Activated CD4-positive, alpha-beta T cell treated with anti-CD3 and anti-CD28 coated beads, Interleukin-2, amount 10 ng/mL, durations not matched to agents 7 days and 5 days (primary cell): Measurements from ENCODE around the gene BORCS6. TPM values are rescaled to one million over a fixed set of nuclear protein-coding genes. Genes with fewer than 3 reads are reported as not detected.

ENCODE experiments used
- CTCF ChIA-PET: fragments of 350-600 bp; sonication (Branson Sonifier 250); formaldehyde crosslinking; loops from one replicate; lab custom pipeline; 2021; ENCODE audit warnings: antibody characterized with exemption; lab: Charles Lee
- POLR2A ChIA-PET: fragments of 350-600 bp; sonication (Branson Sonifier 250); formaldehyde crosslinking; loops from one replicate; lab custom pipeline; 2021; ENCODE audit warnings: antibody characterized with exemption; lab: Charles Lee
- DNase-seq: peaks from one replicate; pipeline ENCODE4 v3.0.0-alpha.2; 2020
- H3K27ac Mint-ChIP-seq: one replicate; pipeline ENCODE4 v1.8.0; 2021; ENCODE audit warnings: mild to moderate bottlenecking, moderate library complexity, mixed read lengths
- H3K27me3 Mint-ChIP-seq: one replicate; pipeline ENCODE4 v1.8.0; 2021; ENCODE audit warnings: mixed read lengths
- H3K36me3 Mint-ChIP-seq: one replicate; pipeline ENCODE4 v1.8.0; 2021; ENCODE audit warnings: low read depth, mixed read lengths
- H3K4me1 Mint-ChIP-seq: one replicate; pipeline ENCODE4 v1.8.0; 2021; ENCODE audit warnings: mixed read lengths
- H3K4me3 Mint-ChIP-seq: one replicate; pipeline ENCODE4 v1.8.0; 2021; ENCODE audit warnings: mild to moderate bottlenecking, moderate library complexity, mixed read lengths
- H3K9me3 Mint-ChIP-seq: one replicate; pipeline ENCODE4 v1.8.0; 2021; ENCODE audit warnings: mixed read lengths
- total RNA-seq, 2 experiments: library from RNA; stranded (reverse); gene quantifications; one replicate each; pipeline ENCODE4 v1.2.3, GENCODE V29; 2021

Gene BORCS6
- total RNA-seq, 2 experiments from 2014 or later = 12.2 to 12.9 TPM

- ChIA-PET CTCF (interaction anchor here (1.4 to 6.7 kb wide), 3 partner anchors 10 to 72 kb away, joined by 4 to 54 read pairs (median 4); no protein-coding TSS in a partner anchor), POLR2A (no interaction called here)
- Mint-ChIP-seq H3K9me3 (no peaks in the 10 kb centered on the region), H3K4me1 (peaks cover 27% of the 10 kb centered on the region), H3K27ac (peak overlapping the region; percentile 57), H3K27me3 (no peaks in the 10 kb centered on the region), H3K4me3 (no peak overlapping the region), H3K36me3 (peaks cover 26% of the 10 kb centered on the region)
- no peak for DNase-seq
Observed at GRCh38 chr17:8149419-8150193, 40.4 kb downstream of the BORCS6 start.

DNA sequence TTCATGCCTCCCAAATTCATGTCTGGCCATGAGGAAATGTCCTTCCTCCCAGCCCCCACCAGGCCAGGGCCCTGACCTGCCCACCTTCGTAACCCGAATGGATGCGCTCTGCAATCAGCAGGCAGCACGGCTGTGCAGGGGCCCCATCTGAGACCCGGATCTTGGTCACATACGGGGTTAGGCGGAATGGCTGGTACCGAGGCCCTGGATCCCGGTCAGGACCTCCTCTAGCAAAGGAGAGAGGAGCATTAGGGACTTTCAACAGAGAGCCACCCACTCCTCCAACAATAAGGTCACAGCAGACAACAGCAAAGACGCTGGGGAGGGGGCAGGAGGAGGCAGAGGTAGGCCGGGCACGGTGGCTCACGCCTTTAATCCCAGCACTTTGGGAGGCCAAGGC lies 41.4 kb downstream of the BORCS6 start:
- H3K4me3 Mint-ChIP-seq = no peak overlapping the region
- POLR2A ChIA-PET = no interaction called here
- DNase-seq = no peak
- peaks cover 31% of the 10 kb centered on the region for H3K36me3 Mint-ChIP-seq
- no peaks in the 10 kb centered on the region for H3K9me3 Mint-ChIP-seq
- peaks cover 26% of the 10 kb centered on the region for H3K4me1 Mint-ChIP-seq
- no peaks in the 10 kb centered on the region for H3K27me3 Mint-ChIP-seq
- CTCF ChIA-PET = interaction anchor here (0.8 to 6.7 kb wide), 3 partner anchors 9 to 21 kb away, joined by 3 to 54 read pairs (median 3); no protein-coding TSS in a partner anchor
- no peak overlapping the region for H3K27ac Mint-ChIP-seq

GRCh38 chr17:8147805-8148404 lies 42.1 kb downstream of the BORCS6 start:
- Mint-ChIP-seq H3K4me1 (peaks cover 19% of the 10 kb centered on the region), H3K9me3 (no peaks in the 10 kb centered on the region), H3K27me3 (no peaks in the 10 kb centered on the region), H3K36me3 (peaks cover 31% of the 10 kb centered on the region), H3K27ac (no peak overlapping the region), H3K4me3 (no peak overlapping the region)
- no peak for DNase-seq
- CTCF ChIA-PET = interaction anchor here (0.8 to 6.7 kb wide), 5 partner anchors 8 to 136 kb away, joined by 3 to 54 read pairs (median 4); no protein-coding TSS in a partner anchor
- POLR2A ChIA-PET = no interaction called here

- no peak overlapping the region for H3K27ac Mint-ChIP-seq
- no peaks in the 10 kb centered on the region for H3K27me3 Mint-ChIP-seq
- no peak for DNase-seq
- peaks cover 13% of the 10 kb centered on the region for H3K4me1 Mint-ChIP-seq
- H3K4me3 Mint-ChIP-seq = no peak overlapping the region
- ChIA-PET POLR2A (no interaction called here), CTCF (interaction anchor here (1.0 to 6.7 kb wide), 3 partner anchors 8 to 136 kb away, joined by 4 to 54 read pairs (median 9); no protein-coding TSS in a partner anchor)
- no peaks in the 10 kb centered on the region for H3K9me3 Mint-ChIP-seq
- peaks cover 31% of the 10 kb centered on the region for H3K36me3 Mint-ChIP-seq
Observed at GRCh38 chr17:8147141-8147804, 42.7 kb downstream of the BORCS6 start.

DNA sequence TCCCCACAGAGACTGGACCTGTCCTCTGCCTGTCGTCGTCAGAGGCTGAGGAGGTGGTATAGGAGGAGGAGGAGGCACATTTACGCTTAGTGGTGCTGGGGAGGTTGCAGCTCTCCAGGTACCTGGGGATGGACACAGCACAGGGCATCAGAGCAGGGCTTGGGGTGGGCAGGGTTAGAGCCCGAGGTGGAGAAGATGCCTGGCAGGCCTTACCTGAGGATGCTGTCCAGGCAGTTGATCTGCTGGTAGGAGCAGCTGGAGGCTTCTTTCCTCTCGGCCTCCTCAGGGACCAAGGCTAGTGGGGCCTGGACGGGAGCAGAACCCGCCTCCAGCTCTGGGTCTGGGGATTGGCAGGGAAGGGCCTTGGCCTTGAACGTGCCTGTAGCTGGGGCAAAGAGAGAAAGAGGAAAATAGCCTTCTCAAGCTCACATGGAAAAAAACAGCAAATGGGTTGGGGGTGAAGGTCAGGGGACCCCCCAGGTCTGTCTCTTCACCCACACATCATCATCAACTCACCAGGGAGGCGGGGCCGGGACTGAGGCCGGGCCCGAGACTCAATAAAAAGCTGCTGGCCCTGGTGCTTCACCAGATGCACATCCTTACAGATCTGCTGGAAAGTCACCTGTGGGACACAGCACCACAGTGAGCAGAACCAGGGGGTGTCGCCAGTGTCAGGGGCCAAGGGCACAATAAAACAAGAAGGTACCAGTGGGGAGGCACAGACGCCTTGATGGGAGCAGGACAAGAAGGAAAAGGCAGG lies 43.4 kb downstream of the BORCS6 start:
- POLR2A ChIA-PET = no interaction called here
- H3K27ac Mint-ChIP-seq = no peak overlapping the region
- no peak overlapping the region for H3K4me3 Mint-ChIP-seq
- peaks cover 36% of the 10 kb centered on the region for H3K36me3 Mint-ChIP-seq
- peaks cover 9% of the 10 kb centered on the region for H3K4me1 Mint-ChIP-seq
- DNase-seq = no peak
- CTCF ChIA-PET = interaction anchor here (1.0 to 6.7 kb wide), 4 partner anchors 7 to 137 kb away, joined by 4 to 54 read pairs (median 7); no protein-coding TSS in a partner anchor
- no peaks in the 10 kb centered on the region for H3K9me3 Mint-ChIP-seq
- no peaks in the 10 kb centered on the region for H3K27me3 Mint-ChIP-seq

DNA sequence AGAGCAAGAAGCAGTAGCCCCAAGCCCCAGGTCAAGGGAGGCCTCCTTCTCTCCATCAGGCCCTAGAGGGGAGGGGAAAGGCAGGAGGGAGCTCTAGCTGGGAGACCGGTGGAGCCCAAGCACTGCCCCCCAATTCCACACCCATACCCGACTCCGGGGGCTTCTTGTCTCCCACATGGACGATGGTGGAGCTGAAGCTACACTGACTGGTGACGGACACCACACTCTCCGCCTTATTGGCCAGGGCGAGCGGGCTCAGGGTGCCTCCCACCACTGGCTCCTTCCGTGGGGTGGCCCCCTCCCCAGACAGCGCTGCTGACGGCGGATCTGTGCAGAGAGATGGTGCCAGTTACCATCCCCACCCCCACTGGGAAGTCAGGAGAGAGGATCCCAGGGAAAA lies 44.2 kb downstream of the BORCS6 start:
- DNase-seq = no peak
- H3K4me3 Mint-ChIP-seq = no peak overlapping the region
- peaks cover 6% of the 10 kb centered on the region for H3K4me1 Mint-ChIP-seq
- ChIA-PET POLR2A (no interaction called here), CTCF (interaction anchor here (1.1 to 2.2 kb wide), 3 partner anchors 10 to 24 kb away, joined by 3 to 9 read pairs (median 5); no protein-coding TSS in a partner anchor)
- H3K36me3 Mint-ChIP-seq = peaks cover 42% of the 10 kb centered on the region
- peak overlapping the region; percentile 25 for H3K27ac Mint-ChIP-seq
- no peaks in the 10 kb centered on the region for H3K27me3 Mint-ChIP-seq
- no peaks in the 10 kb centered on the region for H3K9me3 Mint-ChIP-seq

- DNase-seq = no peak
- no peak overlapping the region for H3K27ac Mint-ChIP-seq
- CTCF ChIA-PET = interaction anchor here (1.1 to 1.6 kb wide), 3 partner anchors 14 to 26 kb away, joined by 3 to 5 read pairs (median 3); partner anchors contain the start of gene ALOXE3
Observed at GRCh38 chr17:8144401-8145231, 45.4 kb downstream of the BORCS6 start.

DNA sequence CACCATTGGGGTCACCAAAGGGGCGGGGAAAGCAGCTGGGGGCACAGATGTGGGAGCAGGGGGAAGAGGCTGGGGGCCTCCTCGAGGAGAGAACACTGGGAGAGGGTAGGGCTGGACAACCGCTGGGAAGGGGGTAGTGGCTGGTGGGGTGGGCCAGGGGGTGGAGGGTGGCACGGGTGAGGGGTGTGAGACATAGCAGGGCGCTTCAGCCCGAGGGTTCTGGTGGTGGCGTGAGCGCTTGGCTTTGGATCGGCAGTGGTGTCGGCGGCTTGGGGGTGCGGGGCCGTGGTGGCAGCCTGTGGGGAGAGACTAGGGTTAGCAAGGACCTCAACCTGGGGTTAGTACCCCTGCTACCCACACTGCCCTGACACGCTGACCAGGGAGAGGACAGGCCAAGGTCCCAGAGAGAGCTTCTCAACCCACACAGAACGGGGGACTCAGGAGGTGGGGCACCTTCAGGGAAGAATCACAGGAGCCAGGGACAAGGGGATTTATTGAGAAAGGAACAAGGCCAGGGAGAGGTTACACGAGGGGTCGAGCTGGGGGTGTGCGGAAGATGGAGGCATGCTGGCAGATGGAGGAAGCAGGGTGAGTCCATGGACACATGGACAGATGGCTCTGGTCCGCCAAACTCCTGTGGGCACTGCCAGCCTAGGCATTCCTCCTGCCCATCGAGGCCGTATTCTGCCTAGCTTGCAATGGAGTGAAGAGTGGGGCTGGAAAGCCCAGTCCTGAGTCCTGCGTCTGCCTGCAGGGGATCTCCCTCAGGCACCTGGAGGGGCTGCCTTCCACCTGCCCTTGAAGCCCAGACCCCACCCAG lies 46.2 kb downstream of the BORCS6 start:
- Mint-ChIP-seq H3K9me3 (no peaks in the 10 kb centered on the region), H3K4me3 (no peak overlapping the region), H3K4me1 (no peaks in the 10 kb centered on the region), H3K27me3 (no peaks in the 10 kb centered on the region), H3K27ac (no peak overlapping the region), H3K36me3 (peaks cover 42% of the 10 kb centered on the region)
- ChIA-PET POLR2A (no interaction called here), CTCF (interaction anchor here (1.1 to 1.6 kb wide), 2 partner anchors 15 to 25 kb away, joined by 3 read pairs; partner anchors contain the start of gene ALOXE3)
- no peak for DNase-seq

More at GRCh38 chr17:8144401-8145231, 45.4 kb downstream of the BORCS6 start:
- Mint-ChIP-seq H3K4me1 (no peaks in the 10 kb centered on the region), H3K4me3 (no peak overlapping the region), H3K27me3 (no peaks in the 10 kb centered on the region), H3K36me3 (peaks cover 42% of the 10 kb centered on the region), H3K9me3 (no peaks in the 10 kb centered on the region)
- POLR2A ChIA-PET = no interaction called here

GRCh38 chr17:8142887-8143580 lies 46.9 kb downstream of the BORCS6 start:
- POLR2A ChIA-PET = no interaction called here
- no peak overlapping the region for H3K27ac Mint-ChIP-seq
- H3K9me3 Mint-ChIP-seq = no peaks in the 10 kb centered on the region
- H3K27me3 Mint-ChIP-seq = no peaks in the 10 kb centered on the region
- no peaks in the 10 kb centered on the region for H3K4me1 Mint-ChIP-seq
- H3K4me3 Mint-ChIP-seq = no peak overlapping the region
- peaks cover 36% of the 10 kb centered on the region for H3K36me3 Mint-ChIP-seq
- CTCF ChIA-PET = interaction anchor here (1.1 to 1.6 kb wide), 2 partner anchors 15 to 24 kb away, joined by 3 read pairs; partner anchors contain the start of gene ALOXE3
- no peak for DNase-seq

DNA sequence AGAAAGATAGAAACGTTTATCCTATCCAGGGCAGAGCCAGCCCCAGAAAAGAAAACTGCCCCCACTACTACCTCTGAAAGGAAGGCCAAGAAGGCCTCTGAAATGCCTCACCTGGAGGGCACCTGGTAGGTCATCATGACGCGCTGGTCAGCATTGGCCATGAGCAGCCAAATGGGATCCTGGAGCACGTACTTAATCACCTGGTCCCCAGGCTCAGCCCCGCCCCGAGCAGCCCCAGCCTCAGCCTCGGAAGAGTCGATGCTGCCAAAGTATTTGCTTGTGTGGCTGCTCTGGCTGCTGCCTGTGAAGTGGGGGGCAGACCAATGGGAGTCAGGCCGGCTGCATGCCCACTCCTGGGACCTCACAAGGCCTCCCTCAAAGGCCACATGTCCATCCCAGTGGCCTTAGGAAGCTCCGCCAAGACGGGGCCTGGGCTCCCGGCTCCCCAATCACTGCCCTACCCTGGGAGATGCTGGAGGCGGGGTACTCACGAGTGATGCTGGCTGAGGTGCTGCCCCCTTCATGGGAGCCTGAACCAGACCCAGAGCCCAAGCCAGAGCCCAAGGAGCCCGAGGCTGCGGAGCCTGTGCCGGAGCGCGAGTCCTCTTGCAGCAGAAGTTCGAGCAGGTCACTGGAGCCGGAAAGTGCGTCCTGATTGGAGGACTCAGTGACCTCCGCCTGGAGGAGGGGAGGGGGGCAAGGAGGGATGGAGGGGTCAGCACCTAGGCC lies 47.7 kb downstream of the BORCS6 start:
- DNase-seq = no peak
- peaks cover 31% of the 10 kb centered on the region for H3K36me3 Mint-ChIP-seq
- no peaks in the 10 kb centered on the region for H3K9me3 Mint-ChIP-seq
- H3K4me1 Mint-ChIP-seq = no peaks in the 10 kb centered on the region
- no peak overlapping the region for H3K4me3 Mint-ChIP-seq
- H3K27me3 Mint-ChIP-seq = no peaks in the 10 kb centered on the region
- no peak overlapping the region for H3K27ac Mint-ChIP-seq
- POLR2A ChIA-PET = no interaction called here
- CTCF ChIA-PET = interaction anchor here (1.1 to 7.0 kb wide), 4 partner anchors 14 to 80 kb away, joined by 3 to 68 read pairs (median 4); no protein-coding TSS in a partner anchor
